Endothelial cell of umbilical vein (primary cell): ENCODE results near the gene ATRNL1.

Source experiments
- MYC ChIP-seq: IDR thresholded peaks from one replicate; pipeline ENCODE4 v1.6.1; 2011; ENCODE audit warnings: mild to moderate bottlenecking, low read depth, low read length
- POLR2A ChIP-seq: IDR thresholded peaks from 2 replicates; pipeline ENCODE4 v1.6.1; 2012; ENCODE audit warnings: low read depth, mild to moderate bottlenecking, control low read depth, low read length
- POLR2AphosphoS5 ChIP-seq: IDR thresholded peaks from 2 replicates; pipeline ENCODE4 v1.6.1; 2012; ENCODE audit warnings: low read depth, mild to moderate bottlenecking, control low read depth, low read length, moderate library complexity; ENCODE audit not compliant: insufficient read depth
- TF ChIP-seq, protein P1 (sequence below), 2 donors: IDR thresholded peaks; 1 replicate in 1 of 2; 2 replicates in 1 of 2; pipeline ENCODE4 v1.5.1; 2011; ENCODE audit warnings: low read length in 2 of 2, mild to moderate bottlenecking in 2 of 2, moderate library complexity in 2 of 2, control low read depth in 1 of 2, inconsistent platforms in 1 of 2, low read depth in 1 of 2; ENCODE audit not compliant: insufficient read depth in 1 of 2; ENCODE audit errors: extremely low read depth in 1 of 2
- TF ChIP-seq, protein P2 (sequence below): IDR thresholded peaks from 2 replicates; pipeline ENCODE4 v1.6.1; 2011; ENCODE audit not compliant: insufficient read depth, insufficient read length

DNA sequence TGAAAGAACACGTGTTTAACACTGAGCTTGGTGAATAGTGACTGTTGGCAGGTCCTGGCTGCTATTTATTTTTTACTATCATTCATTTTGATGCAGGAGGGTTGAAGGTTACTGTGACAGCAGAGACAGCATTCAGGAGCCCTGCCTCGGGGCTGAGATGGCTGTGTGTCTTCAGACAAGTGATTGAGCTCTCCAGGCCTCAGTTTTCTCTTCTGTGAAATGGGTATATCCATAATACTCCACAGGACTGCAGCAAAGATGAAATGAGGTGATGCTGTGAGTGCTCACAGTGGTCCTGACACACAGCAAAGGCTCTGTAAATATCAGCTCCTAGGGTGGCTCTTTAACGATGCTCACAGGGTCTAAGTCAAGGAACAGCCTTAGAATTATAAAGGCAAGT is 884.7 kb downstream of the ATRNL1 start:
- TF ChIP-seq POLR2A (no peak), POLR2AphosphoS5 (no peak), MYC (no peak)
- TF ChIP-seq, protein P1, sequence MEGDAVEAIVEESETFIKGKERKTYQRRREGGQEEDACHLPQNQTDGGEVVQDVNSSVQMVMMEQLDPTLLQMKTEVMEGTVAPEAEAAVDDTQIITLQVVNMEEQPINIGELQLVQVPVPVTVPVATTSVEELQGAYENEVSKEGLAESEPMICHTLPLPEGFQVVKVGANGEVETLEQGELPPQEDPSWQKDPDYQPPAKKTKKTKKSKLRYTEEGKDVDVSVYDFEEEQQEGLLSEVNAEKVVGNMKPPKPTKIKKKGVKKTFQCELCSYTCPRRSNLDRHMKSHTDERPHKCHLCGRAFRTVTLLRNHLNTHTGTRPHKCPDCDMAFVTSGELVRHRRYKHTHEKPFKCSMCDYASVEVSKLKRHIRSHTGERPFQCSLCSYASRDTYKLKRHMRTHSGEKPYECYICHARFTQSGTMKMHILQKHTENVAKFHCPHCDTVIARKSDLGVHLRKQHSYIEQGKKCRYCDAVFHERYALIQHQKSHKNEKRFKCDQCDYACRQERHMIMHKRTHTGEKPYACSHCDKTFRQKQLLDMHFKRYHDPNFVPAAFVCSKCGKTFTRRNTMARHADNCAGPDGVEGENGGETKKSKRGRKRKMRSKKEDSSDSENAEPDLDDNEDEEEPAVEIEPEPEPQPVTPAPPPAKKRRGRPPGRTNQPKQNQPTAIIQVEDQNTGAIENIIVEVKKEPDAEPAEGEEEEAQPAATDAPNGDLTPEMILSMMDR (IDR thresholded peaks at IDR 0.05; ENCODE audit: extremely low read depth in 1 of 2, insufficient read depth in 1 of 2, low read depth in 1 of 2, low read length in 2 of 2), result no peak
- TF ChIP-seq, protein P2, sequence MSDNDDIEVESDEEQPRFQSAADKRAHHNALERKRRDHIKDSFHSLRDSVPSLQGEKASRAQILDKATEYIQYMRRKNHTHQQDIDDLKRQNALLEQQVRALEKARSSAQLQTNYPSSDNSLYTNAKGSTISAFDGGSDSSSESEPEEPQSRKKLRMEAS, result no peak
